GM21576 (cell line): ENCODE measurements around the gene ACVRL1.

Source experiments
- ATAC-seq: cut with Tn5 transposase; IDR thresholded peaks from one replicate; pipeline ENCODE4 v1.9.1; 2021; ENCODE audit warnings: mild to moderate bottlenecking, moderate library complexity; ENCODE audit not compliant: unreplicated experiment

ACVRL1 gene

GRCh38 chr12:51938726-51939125 lies 31.4 kb downstream of the ACVRL1 start:
- no peak for ATAC-seq

- ATAC-seq, result no peak
Observed at GRCh38 chr12:51941011-51941581, 33.8 kb downstream of the ACVRL1 start.

DNA sequence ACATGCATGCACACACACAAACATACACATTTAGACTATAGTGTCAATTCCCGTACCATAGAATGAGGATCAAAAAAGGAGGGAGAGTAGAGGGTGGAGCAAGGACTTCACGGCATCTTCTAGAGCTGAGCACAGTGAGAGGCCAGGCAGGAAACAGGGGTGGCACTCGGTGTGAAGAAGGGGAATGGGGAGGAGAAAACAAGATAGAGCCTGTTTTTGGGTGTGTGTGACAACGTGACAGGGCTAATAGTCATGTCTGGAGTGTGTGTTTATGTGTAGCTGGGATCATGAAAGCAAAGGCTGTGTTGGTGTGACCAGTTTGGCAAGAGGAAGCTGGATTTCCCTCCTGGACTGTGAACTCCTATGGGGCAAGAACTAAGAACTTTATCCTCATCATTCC lies 34.3 kb downstream of the ACVRL1 start:
- no peak for ATAC-seq

DNA sequence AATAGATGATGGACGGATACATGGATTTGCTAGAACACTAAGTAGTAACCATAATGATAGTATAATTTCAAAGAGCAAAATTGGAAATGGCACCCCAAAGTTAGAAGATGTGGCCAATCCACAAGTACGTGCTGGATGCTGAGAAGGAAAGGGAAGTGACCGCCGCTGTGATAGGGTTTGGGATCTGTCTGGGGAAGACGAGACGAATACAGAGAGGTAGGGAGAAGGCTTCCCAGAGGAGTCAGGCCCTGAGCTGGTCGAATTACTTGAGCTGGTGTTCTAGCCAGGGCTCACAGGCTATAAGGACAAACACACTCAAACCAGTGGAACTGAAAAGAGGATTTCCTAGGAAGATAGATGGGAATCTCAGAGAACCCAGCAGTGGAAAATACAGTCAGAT lies 34.8 kb downstream of the ACVRL1 start:
- no peak for ATAC-seq

- ATAC-seq, result no peak
Observed at GRCh38 chr12:51942501-51943000, 35.2 kb downstream of the ACVRL1 start.

DNA sequence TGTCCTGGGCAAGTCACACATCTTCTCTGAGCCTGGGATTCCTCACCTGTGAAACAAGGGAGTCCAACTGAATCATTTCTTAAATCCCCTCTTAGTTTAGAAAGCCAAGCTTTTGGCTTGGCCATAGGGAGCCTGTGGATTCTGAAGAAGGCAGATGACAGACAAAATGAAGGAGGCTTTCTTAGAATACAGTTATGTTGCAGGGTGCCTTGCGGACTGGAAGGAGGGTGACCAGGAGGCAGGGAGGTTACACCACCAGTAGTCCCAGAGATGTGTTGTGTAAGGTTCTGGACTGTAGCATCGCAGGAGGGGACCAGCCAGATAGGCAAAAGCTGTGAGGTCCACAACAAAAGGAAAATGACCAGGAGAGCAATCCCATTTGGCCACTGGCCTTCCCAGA lies 36.0 kb downstream of the ACVRL1 start:
- no peak for ATAC-seq

- ATAC-seq, result no peak
Observed at GRCh38 chr12:51944608-51945233, 37.4 kb downstream of the ACVRL1 start.

DNA sequence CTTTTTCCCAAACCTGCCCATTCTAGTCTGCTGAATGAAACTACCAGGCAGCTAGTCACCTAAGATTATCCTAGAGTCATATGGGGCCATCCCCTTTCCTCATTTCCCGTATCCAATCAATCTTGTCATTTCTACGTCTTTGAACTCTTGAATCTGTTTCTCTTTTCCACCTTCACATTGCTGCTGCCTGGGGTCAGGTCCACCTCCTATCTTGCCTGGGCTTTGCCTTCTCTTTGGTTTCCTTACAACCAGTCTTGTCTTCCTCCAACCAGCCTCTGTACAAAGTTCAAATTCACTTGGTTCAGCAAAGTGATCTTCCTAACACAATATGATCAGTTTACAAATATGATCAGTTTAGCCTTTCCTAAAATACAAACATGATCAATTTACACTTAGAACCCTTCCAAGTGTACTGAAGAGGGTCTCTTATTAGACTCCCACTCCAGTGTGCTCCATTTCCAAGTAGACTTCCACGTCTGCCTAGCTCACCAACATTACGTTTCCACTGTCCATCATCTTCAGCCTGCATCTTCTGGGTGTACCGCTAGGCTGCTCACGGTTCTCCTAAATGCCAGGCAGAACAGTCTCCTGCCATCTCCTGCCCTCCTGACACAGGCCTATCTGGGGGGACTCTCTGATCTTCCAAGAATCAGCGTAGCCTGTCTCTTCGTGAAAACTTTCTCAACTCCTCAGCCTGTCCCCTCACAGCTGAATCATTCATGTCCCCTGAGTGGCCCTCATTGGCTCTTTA lies 40.1 kb downstream of the ACVRL1 start:
- no peak for ATAC-seq

GRCh38 chr12:51948066-51948465 lies 40.8 kb downstream of the ACVRL1 start:
- ATAC-seq, result no peak

- no peak for ATAC-seq
Observed at GRCh38 chr12:51949342-51950030, 42.2 kb downstream of the ACVRL1 start.

- no peak for ATAC-seq
Observed at GRCh38 chr12:51950682-51951198, 43.4 kb downstream of the ACVRL1 start.

DNA sequence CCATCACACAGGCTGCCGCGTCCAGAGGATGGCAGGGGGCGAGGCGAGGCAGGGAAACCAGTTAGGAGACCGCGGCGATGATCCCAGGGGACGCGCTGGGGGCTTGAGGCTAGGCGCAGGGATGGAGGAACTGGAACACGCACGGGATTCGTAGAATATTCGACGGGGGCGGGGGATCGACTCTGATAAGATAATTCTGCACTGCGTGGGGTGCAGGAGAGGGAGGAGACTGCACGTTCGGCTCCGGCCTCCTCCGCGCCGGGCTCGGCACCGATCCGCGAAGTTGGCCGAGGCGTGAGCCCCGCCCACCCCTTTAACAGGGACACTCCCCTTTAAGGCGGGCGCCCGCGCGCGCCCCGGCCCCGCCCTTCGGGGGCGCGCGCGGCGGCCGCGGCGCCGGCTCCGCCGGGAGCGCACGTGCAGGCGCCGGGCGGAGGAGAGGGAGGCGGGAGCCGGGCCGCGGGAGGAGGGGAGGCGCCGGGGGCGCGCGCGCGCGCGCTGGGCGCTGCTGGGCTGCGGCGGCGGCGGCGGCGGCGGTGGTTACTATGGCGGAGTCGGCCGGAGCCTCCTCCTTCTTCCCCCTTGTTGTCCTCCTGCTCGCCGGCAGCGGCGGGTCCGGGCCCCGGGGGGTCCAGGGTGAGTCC lies 44.0 kb downstream of the ACVRL1 start, which contains the start of gene ACVR1B:
Gene ACVR1B (plus strand): TSS at position 501 of the 644 bp plus-strand sequence. CDS start 45 bp downstream, at position 546.
- peak; percentile 84 for ATAC-seq

- ATAC-seq, result no peak
Observed at GRCh38 chr12:51951843-51952722, 44.8 kb downstream of the ACVRL1 start.

DNA sequence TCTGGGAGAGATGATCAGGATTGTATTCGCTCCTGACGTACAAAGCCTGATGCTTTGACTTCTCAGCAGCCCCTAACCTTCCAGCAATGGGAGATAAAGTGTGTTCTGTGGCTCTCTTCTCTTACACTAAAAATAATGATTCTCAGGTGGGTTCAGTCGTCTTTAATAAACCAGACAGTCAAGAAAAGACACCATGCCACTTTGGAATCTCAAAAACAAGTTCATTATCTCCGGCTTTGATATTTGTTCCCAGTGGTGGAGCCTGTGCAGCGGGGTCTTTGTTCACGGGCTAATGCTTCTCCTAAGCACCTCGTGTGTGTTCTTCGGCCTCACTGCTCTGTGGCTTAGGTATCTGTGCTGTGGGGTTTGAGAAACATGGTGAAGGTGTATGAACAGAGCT lies 45.8 kb downstream of the ACVRL1 start:
- no peak for ATAC-seq

DNA sequence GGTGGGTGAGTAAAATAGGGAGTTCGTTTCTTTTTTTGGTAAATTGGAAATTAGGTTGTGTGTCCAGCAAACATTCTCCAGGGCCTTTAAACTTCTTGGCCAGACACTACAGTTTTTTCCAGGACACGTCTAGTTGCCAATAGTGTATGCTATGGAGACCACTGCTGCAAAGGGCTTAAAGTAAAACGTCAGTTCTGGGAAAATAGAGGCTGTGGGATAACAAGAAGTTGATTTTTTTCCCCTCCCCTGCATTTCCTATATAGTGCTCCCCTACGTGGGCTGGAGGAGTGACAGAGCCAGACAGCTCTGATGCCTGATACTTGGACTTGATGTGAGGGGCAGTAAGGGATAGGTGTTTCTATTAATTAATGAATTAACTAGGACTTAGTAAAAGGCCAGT lies 46.6 kb downstream of the ACVRL1 start:
- ATAC-seq, result no peak

GRCh38 chr12:51954561-51955361 lies 47.5 kb downstream of the ACVRL1 start:
- ATAC-seq, result no peak

DNA sequence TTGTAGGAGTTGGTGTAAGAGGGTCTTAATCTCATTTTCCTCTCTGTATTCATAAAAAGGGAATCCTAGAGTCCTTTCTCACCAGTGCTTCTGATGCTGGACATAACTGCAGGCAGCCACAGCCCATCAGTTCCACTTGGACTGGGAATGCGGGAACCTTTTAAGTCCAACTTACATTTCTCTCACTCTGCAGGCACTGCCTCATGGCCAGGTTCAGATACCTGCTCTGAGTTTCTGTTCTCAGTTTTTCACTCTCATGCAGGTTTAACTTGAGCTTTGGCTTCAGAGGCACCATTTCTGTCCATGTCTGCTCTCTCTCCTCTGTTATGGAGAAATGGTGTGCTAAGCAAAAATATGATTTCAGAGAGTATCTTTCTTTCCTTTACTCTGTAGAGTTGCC lies 48.4 kb downstream of the ACVRL1 start:
- ATAC-seq, result no peak

- ATAC-seq, result no peak
Observed at GRCh38 chr12:51958542-51958941, 51.2 kb downstream of the ACVRL1 start.

DNA sequence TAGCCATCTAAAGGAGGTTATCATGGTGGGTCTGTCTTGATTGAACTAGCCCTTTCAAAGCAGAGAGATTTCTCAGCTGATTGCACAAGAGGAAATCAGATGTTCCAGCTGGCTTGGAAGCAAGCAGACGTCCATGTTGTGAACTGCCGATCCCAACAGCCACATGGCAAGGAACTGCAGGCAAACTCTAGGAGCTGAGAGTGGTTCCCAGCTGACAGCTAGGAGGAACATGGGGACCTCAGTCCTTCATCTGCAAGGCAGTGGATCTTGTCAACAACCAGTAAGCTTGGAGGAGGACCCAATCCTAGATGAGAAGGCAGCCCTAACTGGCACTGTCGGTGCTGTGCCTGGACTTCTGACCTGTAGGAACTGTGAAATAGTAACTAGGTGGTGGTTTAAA lies 51.9 kb downstream of the ACVRL1 start:
- no peak for ATAC-seq
